SIG-M5 treated with dmso at 0.1 percent for 504 hours (cell line): ENCODE data around the gene CCDC59.

Source experiments
- DNase-seq: peaks from one replicate; lab custom pipeline; 2025; ENCODE audit not compliant: unreplicated experiment; lab: John Stamatoyannopoulos, UW

Gene CCDC59

GRCh38 chr12:82319276-82319675, 38.9 kb downstream of the CCDC59 start:
- DNase-seq, result no peak

GRCh38 chr12:82314406-82314892, 43.7 kb downstream of the CCDC59 start:
- peak; percentile 43 for DNase-seq
